Measurements from ENCODE around the gene MSRB1.
"Not testable (repeated sequence)": the region's sequence is repeated elsewhere in the genome, so short reads cannot be mapped to it uniquely, and the experiment has no call there.

Gene MSRB1

DNA sequence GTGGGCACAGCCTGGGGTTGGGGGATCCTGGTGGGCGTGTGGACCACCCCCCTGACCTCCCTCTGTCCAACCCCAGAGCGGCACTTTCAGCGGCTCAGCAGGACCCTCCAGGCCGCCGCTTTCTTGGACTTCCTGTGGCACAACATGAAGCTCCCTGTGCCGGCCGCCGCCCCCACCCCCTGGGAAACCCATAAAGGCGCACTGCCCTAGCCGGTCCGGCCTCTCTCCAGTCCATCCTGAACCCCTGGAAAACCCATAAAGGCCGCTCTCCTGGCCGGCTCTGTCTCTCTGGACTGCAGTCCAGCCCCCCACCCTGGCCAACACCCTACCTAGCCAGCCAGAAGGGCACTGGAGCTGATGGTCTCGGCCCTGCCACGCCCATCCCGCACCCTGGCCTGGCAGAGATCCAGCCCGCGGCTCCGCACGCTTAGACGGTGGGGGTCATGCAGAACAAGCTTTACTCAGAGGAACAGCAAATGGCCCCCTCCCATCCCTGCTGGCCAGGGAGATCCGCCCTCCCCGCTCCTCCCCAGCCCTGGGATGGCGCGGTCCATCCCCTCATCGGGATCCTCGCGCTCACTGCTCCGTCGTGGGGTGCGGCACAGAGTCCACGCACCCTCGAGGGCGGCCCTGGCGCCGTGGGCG, 35.6 kb upstream of the MSRB1 start:
- DNase-seq = no peak

DNA sequence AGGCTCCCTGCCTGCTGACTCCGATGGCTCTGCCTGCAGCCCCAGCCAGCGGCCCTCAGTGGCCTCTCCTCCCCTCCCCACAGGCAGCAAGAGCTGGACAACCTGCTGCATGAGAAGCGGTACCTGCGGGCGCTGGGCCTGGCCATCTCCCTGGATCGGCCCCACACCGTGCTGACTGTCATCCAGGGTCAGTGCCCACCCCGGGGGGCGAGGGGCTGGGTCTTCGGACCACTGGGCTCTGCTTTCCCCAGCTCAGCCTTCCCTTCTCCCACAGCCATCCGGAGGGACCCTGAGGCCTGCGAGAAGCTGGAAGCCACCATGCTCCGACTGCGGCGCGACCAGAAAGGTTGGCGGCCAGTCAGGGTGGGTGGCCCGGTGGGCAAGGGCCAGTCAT, 34.9 kb upstream of the MSRB1 start:
- DNase-seq = no peak

- no peak for DNase-seq
Measured at GRCh38 chr16:1976951-1977874, 34.2 kb upstream of the MSRB1 start.

- no peak for DNase-seq
Measured at GRCh38 chr16:1976216-1976520, 33.2 kb upstream of the MSRB1 start.

- no peak for DNase-seq
Measured at GRCh38 chr16:1975432-1976215, 32.6 kb upstream of the MSRB1 start.

DNA sequence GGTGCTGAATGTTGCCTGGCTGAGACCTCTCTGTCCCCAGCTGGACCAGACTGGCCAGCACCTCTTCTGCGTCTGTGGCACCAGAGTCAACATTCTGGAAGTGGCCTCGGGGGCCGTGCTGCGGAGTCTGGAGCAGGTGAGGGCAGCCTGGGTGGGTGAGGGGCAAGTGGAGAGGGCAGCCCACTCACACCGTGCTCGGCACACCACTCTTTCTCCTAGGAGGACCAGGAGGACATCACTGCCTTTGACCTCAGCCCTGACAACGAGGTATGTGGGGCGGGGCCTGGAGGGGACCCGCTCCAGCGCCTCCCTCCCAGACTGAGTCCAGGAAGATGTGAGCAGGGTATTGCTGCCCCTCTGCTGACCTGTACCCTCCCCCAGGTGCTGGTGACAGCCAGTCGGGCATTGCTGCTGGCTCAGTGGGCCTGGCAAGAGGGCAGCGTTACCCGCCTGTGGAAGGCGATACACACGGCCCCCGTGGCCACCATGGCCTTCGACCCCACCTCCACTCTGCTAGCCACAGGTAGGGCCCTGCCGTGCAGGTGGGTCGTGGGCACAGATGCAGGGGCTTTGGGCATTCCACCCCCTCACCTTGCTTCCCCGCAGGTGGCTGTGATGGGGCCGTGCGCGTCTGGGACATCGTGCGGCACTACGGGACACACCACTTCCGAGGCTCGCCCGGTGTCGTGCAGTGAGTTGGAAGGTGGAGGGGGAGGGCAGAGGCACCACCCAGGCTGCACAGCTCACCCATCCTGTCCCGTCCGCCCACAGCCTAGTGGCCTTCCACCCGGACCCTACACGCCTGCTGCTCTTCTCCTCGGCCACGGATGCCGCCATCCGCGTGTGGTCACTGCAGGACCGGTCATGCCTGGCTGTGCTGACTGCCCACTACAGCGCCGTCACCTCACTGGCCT, 31.4 kb upstream of the MSRB1 start:
- DNase-seq = no peak

- no peak for DNase-seq
Measured at GRCh38 chr16:1973461-1974156, 30.6 kb upstream of the MSRB1 start.

DNA sequence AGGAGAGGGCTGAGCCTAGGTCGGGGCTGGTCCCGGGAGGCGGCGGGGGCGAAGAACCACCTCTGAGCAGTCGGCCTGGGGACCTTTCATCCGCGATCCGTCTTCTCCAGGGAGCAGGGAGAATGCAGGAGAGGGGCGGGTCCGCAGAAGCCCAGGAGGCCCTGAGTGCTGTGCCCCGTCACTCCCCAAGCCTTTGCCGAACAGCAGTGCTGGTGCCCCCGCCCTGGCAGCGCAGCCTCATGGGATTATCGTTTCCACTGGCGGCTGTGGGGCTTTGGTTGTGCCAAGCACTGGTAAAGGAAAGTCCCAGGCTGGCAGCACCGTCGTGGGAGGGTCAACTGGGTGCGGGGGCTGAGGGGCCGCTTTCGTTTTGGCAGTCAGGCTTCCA, 29.5 kb upstream of the MSRB1 start:
- no peak for DNase-seq

DNA sequence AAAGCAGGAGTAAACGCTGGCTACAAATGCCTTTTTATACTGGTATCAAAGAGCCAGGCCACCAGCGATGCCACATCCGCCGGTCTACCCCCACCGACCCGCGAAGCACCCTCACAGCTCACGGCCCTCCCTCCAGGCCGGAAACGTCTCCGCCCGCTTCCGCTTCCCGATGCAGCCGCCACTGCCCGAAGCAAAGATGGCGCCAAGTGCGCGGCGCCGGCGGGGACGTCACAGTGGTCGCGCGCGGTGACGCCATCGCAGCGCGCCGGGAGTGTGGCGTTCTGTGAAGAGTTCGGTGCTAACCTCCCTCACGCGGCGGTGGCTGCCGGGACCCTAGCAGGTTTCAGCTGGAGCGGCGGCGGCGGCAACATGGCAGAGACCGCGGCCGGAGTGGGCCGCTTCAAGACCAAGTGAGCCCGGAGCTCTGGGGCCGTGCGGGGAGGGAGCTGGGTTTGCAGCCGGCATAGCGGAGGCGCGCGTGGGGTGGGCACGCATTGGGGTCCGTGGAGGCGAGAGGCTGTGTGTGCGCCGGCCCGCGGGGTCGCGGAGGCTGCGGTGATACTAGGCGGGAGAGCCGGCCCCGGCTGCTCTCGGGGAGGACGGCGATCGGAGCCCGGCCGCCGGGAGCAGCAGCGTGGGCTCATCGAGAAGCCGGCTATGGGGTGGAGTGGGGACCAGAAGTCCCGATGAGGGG, 28.9 kb upstream of the MSRB1 start, which contains the start of gene TBL3:
Gene TBL3, plus strand, starts transcription at position 258 of the 694 bp plus-strand sequence. Its CDS starts 112 bp downstream, at position 370.
- peak; percentile 95 for DNase-seq

DNA sequence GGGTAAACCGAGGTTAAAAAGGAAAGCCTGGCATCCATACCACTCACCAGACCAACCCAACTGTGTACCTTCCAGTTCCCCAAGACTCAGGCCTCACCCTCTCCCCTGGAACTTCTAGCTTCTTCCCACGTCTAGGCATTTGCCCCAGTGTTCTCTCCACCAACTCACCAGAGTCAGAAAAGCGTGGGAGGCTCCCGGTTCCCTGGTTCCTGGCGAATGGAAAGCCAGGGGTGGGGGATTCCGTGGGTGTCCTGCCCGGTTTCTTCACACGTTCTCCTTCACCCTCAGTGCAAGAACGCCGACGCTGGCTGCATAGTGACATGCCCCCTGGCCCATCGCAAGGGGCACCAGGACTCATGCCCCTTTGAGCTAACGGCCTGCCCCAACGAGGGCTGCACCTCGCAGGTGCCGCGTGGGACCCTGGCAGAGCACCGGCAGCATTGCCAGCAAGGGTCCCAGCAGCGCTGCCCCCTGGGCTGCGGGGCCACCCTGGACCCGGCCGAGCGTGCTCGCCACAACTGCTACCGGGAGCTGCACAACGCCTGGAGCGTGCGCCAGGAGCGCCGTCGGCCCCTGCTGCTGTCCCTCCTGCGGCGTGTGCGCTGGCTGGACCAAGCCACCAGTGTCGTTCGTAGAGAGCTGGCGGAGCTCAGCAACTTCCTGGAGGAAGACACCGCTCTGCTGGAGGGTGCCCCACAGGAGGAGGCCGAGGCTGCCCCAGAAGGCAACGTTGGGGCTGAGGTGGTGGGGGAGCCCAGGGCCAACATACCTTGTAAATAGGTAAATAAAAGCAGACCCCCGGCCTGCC, 25.4 kb upstream of the MSRB1 start:
- DNase-seq = no peak

- DNase-seq = no peak
Measured at GRCh38 chr16:1966460-1966859, 23.5 kb upstream of the MSRB1 start, which contains the start of gene RNF151. Gene RNF151 (plus strand): TSS chr16:1966856. CDS start chr16:1966882, 26 bp downstream.

DNA sequence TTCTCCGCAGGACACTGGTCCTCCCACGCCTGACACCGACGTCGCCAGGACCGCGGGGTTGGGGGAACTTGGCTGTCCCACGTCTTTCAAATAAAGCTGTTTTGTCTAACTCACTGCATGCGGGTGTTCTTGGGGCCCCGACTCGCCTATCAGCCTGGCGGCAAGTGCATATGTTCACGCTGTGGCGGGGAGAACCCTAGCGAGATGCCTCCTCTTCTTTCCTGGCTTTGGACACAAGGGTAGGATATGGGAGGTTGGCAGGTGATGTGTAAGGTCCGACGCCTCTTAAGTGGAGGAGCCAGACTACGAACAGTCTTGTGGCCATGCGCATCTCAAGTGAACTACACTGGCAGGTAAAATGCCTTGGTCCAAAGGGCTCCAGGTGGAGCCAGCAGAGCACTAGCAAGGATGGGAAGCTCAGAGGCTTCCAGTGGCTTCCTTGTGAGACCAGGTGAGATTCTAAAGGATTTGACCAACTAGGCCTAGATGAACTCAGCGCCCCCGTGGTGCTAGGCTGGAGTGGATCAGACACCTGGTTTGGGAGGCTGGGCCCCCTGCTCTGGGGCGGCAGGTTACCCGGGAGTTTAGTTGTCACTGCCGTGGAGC, 22.5 kb upstream of the MSRB1 start:
- no peak for DNase-seq

- peak; percentile 99 for DNase-seq
Measured at GRCh38 chr16:1964506-1965395, 21.8 kb upstream of the MSRB1 start, which contains the start of gene RPS2. Gene RPS2 (minus strand): TSS chr16:1964826. CDS start chr16:1964625, 201 bp downstream.

GRCh38 chr16:1963806-1964505, 21.0 kb upstream of the MSRB1 start:
- peak; percentile 8 for DNase-seq

GRCh38 chr16:1962161-1963153, 19.5 kb upstream of the MSRB1 start:
- not testable (repeated sequence) for DNase-seq

GRCh38 chr16:1961651-1962067, 18.7 kb upstream of the MSRB1 start:
- peak; percentile 10 for DNase-seq

All from fibroblast of upper back skin (primary cell).